Hepatocyte (in vitro differentiated cells): Measurements from ENCODE around the gene DNAJC8. TPM values are rescaled to one million over a fixed set of nuclear protein-coding genes. Genes with fewer than 3 reads are reported as not detected.
A peak's percentile ranks its signal among the peaks of the same experiment; 100 is the strongest.

Source experiments
- DNase-seq: peaks from one replicate; pipeline ENCODE4 v3.0.0-alpha.2; 2016; ENCODE audit warnings: low spot score
- H2AFZ ChIP-seq: fragments of 200-600 bp; sonication (generic); 2 replicates; pipeline ENCODE4 v1.6.0; 2016; ENCODE audit warnings: antibody characterized with exemption, mild to moderate bottlenecking
- H3K27ac ChIP-seq: fragments of 200-600 bp; sonication (generic); 2 replicates; pipeline ENCODE4 v1.5.1; 2016; ENCODE audit warnings: mild to moderate bottlenecking
- H3K27me3 ChIP-seq: fragments of 200-600 bp; sonication (generic); 2 replicates; pipeline ENCODE4 v1.6.1; 2016
- H3K36me3 ChIP-seq: fragments of 200-600 bp; sonication (generic); replicated peaks from 2 replicates; pipeline ENCODE4 v1.5.1; 2016; ENCODE audit warnings: low read depth; ENCODE audit not compliant: insufficient read depth
- H3K4me1 ChIP-seq: fragments of 200-600 bp; sonication (generic); 2 replicates; pipeline ENCODE4 v1.5.1; 2016; ENCODE audit warnings: mild to moderate bottlenecking, moderate library complexity; ENCODE audit not compliant: insufficient read depth
- H3K4me2 ChIP-seq: fragments of 200-600 bp; sonication (generic); 2 replicates; pipeline ENCODE4 v1.6.0; 2016
- H3K4me3 ChIP-seq: fragments of 200-600 bp; sonication (generic); 2 replicates; pipeline ENCODE4 v1.5.1; 2016; ENCODE audit warnings: mild to moderate bottlenecking
- H3K79me2 ChIP-seq: fragments of 200-600 bp; sonication (generic); 2 replicates; pipeline ENCODE4 v1.6.0; 2017; ENCODE audit warnings: mild to moderate bottlenecking
- H3K9me2 ChIP-seq: fragments of 200-600 bp; sonication (generic); replicated peaks from 2 replicates; pipeline ENCODE4 v1.6.0; 2017; ENCODE audit warnings: mild to moderate bottlenecking; ENCODE audit not compliant: insufficient read depth
- H3K9me3 ChIP-seq: fragments of 200-600 bp; sonication (generic); 2 replicates; pipeline ENCODE4 v1.5.1; 2016; ENCODE audit warnings: low read depth, mild to moderate bottlenecking
- H4K20me1 ChIP-seq: fragments of 200-600 bp; sonication (generic); 2 replicates; pipeline ENCODE4 v1.6.0; 2016; ENCODE audit warnings: mild to moderate bottlenecking; ENCODE audit not compliant: insufficient read depth, poor library complexity, severe bottlenecking
- CTCF ChIP-seq: fragments of 200-600 bp; sonication (generic); IDR thresholded peaks from 2 replicates; pipeline ENCODE4 v1.5.1; 2016; ENCODE audit warnings: antibody characterized with exemption, mild to moderate bottlenecking; ENCODE audit not compliant: poor library complexity
- EZH2 ChIP-seq: fragments of 200-600 bp; sonication (generic); IDR thresholded peaks from 2 replicates; pipeline ENCODE4 v1.6.1; 2016; ENCODE audit warnings: antibody characterized with exemption, mild to moderate bottlenecking, borderline replicate concordance
- EZH2phosphoT487 ChIP-seq: fragments of 200-600 bp; sonication (generic); IDR thresholded peaks from one replicate; pipeline ENCODE4 v1.6.1; 2018; ENCODE audit warnings: antibody characterized with exemption, mild to moderate bottlenecking, low read depth, moderate library complexity; ENCODE audit not compliant: unreplicated experiment, severe bottlenecking
- WGBS: methylation state at CpG from one replicate; pipeline ENCODE4 v1.1.6; 2016; ENCODE audit warnings: low lambda C conversion rate; ENCODE audit errors: missing lambda C conversion rate; 5-methylcytosine and 5-hydroxymethylcytosine counted together
- polyA plus RNA-seq: library from polyadenylated mRNA; unstranded; fragments of >200 nt; fragmentation: Nextera tagmentation; extraction: Ambion mirVana; gene quantifications from 2 replicates; pipeline ENCODE4 v1.2.1, GENCODE V29; 2016
- total RNA-seq: library from RNA; depleted of rRNA; stranded (reverse); fragments of >200 nt; gene quantifications from 2 replicates; pipeline ENCODE4 v1.2.3, GENCODE V29; 2014

Gene DNAJC8
- total and polyA plus RNA-seq, 2 experiments from 2014 or later = 79.5 to 112 TPM

GRCh38 chr1:28260803-28261174 is 28.0 kb upstream of the DNAJC8 start:
- Histone ChIP-seq H3K9me3 (no peaks in the 10 kb centered on the region), H3K27me3 (no peaks in the 10 kb centered on the region), H2AFZ (no peak overlapping the region), H3K79me2 (peaks cover 64% of the 10 kb centered on the region), H3K27ac (peak overlapping the region; percentile 91), H3K36me3 (no peaks in the 10 kb centered on the region), H3K4me3 (peak overlapping the region; percentile 83), H3K9me2 (no peaks in the 10 kb centered on the region), H3K4me2 (peak overlapping the region; percentile 86), H3K4me1 (peaks cover 15% of the 10 kb centered on the region), H4K20me1 (peaks cover 57% of the 10 kb centered on the region)
- WGBS = 35% methylated on average over 7 of the region's 7 CpGs
- DNase-seq = no peak
- TF ChIP-seq EZH2 (no peak), CTCF (no peak), EZH2phosphoT487 (no peak)

DNA sequence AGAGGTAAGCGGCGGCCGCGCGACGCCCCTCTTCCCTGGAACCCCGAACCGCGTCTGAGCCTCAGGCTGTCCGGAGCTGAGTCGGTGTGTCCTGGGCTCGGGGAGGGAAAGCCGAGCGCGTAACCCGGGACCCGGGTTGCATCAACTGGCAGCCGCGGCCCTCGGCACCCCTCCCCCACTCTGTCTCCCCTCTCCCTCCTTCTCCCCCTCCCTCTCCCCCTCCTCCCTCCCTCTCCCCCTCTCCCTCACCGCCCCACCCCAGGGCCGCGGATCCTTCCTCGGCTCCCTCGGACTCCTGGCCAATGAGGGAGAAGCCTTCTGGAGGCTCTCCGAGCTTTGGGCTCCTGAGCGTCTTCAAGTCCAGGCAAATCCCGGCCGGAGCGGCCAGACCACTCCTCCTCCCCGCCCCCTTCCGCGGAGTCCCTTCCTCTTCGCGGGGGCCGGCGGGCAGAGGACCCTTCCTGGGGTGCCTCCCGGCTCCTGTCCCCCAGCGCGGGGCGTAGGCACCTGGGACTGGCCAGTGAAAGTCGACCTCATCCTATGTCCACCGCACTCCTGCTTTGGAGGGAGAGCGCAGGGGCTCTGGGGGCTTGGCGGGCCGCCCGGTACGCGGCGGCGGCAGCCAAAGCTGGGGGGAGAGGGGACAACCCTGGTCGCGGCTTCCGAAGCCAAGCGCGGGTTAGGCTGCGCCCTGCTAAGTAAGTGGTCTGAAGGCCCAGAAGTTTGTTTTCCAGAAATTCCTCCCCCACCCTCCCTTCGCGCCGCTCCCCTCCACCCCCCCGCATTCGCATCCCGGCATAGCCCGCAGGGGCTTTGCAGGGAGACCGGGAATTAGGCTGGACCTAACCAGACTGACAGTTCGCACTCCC is 27.3 kb upstream of the DNAJC8 start:
- Histone ChIP-seq H4K20me1 (peaks cover 51% of the 10 kb centered on the region), H3K79me2 (peaks cover 58% of the 10 kb centered on the region), H3K4me2 (peak overlapping the region; percentile 86), H3K9me3 (no peaks in the 10 kb centered on the region), H3K36me3 (no peaks in the 10 kb centered on the region), H3K27me3 (no peaks in the 10 kb centered on the region), H2AFZ (peak overlapping the region; percentile 41), H3K9me2 (no peaks in the 10 kb centered on the region), H3K4me3 (peak overlapping the region; percentile 83), H3K4me1 (peaks cover 15% of the 10 kb centered on the region), H3K27ac (peak overlapping the region; percentile 91)
- peak; percentile 89 for DNase-seq
- TF ChIP-seq EZH2 (no peak), EZH2phosphoT487 (no peak), CTCF (no peak)
- under 1% methylated on average over 23 of the region's 66 CpGs for WGBS

GRCh38 chr1:28259252-28259933 is 26.6 kb upstream of the DNAJC8 start, which contains the start of gene SESN2:
SESN2 (plus strand) TSS chr1:28259518; CDS start chr1:28259848, 330 bp downstream.
- H3K27ac ChIP-seq = peak within 1 kb of the TSS; percentile 91
- peak within 1 kb of the TSS; percentile 86 for H3K4me2 ChIP-seq
- peak within 1 kb of the TSS; percentile 83 for H3K4me3 ChIP-seq
- peaks cover 50% of the 10 kb centered on the region for H3K79me2 ChIP-seq
- H4K20me1 ChIP-seq = peaks cover 43% of the 10 kb centered on the region
- WGBS = 1% methylated on average over 72 of the region's 76 CpGs
- H2AFZ ChIP-seq = peak within 1 kb of the TSS; percentile 41
- peaks cover 15% of the 10 kb centered on the region for H3K4me1 ChIP-seq
- DNase-seq = peak; percentile 100
- no peaks in the 10 kb centered on the region for H3K9me3 ChIP-seq
- no peaks in the 10 kb centered on the region for H3K9me2 ChIP-seq
- TF ChIP-seq CTCF = no peak
- no peak for TF ChIP-seq EZH2phosphoT487
- TF ChIP-seq EZH2 = no peak
- no peaks in the 10 kb centered on the region for H3K27me3 ChIP-seq
- no peaks in the 10 kb centered on the region for H3K36me3 ChIP-seq
